ENCODE measurements around the gene ANGPT4.

GRCh38 chr20:845226-845868 lies 70.8 kb downstream of the ANGPT4 start:
- no peak for TF ChIP-seq CTCF (IDR thresholded peaks at IDR 0.05; ENCODE audit: low read length)
- no peak for TF ChIP-seq EZH2 (IDR thresholded peaks at IDR 0.05; ENCODE audit: borderline replicate concordance, low read length)

Measured in OCI-LY1 (cell line).